ENCODE results near the gene BACH2.

DNA sequence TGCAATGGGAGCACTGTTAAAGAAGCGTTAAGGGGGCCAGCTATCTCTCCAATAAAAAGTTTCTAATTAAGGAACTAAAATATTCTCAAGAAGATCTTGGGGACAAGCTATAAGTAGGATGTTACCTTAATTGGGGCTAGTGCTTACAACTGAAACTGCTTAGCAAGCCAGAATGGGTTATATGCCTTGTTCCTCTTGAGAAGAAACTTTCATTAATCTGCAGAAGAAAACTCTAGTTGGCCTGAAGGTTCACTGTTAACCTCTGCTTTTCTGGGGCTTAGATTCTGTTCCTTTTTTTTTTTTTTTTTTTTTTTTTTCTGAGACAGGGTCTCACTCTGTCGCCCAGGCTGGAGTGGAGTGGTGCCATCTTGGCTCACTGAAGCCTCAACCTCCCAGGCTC is 82.2 kb downstream of the BACH2 start:
- TF ChIP-seq TAF1 (IDR thresholded peaks at IDR 0.05; ENCODE audit: borderline replicate concordance, low read depth, low read length) = no peak
- TF ChIP-seq POLR2A (IDR thresholded peaks at IDR 0.05; ENCODE audit: low read depth, low read length) = no peak

All from GM12892 (cell line).